SH-SY5Y (cell line): ENCODE results near the gene ATP13A5.

Experiments used
- GATA2 ChIP-seq: IDR thresholded peaks from 2 replicates; pipeline ENCODE4 v1.6.1; 2011; ENCODE audit warnings: mild to moderate bottlenecking, low read depth, low read length
- GATA3 ChIP-seq: IDR thresholded peaks from 2 replicates; pipeline ENCODE4 v1.6.1; 2011; ENCODE audit warnings: low read depth, mild to moderate bottlenecking, low read length, moderate library complexity

GRCh38 chr3:193400304-193400703, 21.8 kb upstream of the ATP13A5 start:
- TF ChIP-seq GATA2: no peak
- TF ChIP-seq GATA3: no peak
